GM18868 (cell line): Measurements from ENCODE around the gene SPO11.

Experiments used
- ATAC-seq: cut with Tn5 transposase; IDR thresholded peaks from one replicate; pipeline ENCODE4 v1.9.1; 2021; ENCODE audit warnings: mild to moderate bottlenecking, moderate library complexity; ENCODE audit not compliant: unreplicated experiment

Gene SPO11

GRCh38 chr20:57329608-57330221 lies at the start of gene SPO11:
TSS of gene SPO11 (plus strand) at chr20:57329803. CDS start at chr20:57329868, 65 bp downstream.
- no peak for ATAC-seq

GRCh38 chr20:57280221-57280620 lies 49.4 kb upstream of the SPO11 start:
- ATAC-seq = no peak

GRCh38 chr20:57281900-57282299 lies 47.7 kb upstream of the SPO11 start:
- ATAC-seq = no peak

GRCh38 chr20:57282670-57283361 lies 46.8 kb upstream of the SPO11 start:
- ATAC-seq = no peak

- no peak for ATAC-seq
These were observed 45.7 kb upstream of the SPO11 start for GRCh38 chr20:57283860-57284259.

- ATAC-seq = no peak
These were observed 42.4 kb upstream of the SPO11 start for GRCh38 chr20:57287007-57287880.

GRCh38 chr20:57287901-57288300 lies 41.7 kb upstream of the SPO11 start:
- ATAC-seq = no peak

- ATAC-seq = no peak
These were observed 40.8 kb upstream of the SPO11 start for GRCh38 chr20:57288651-57289277.

- no peak for ATAC-seq
These were observed 40.0 kb upstream of the SPO11 start for GRCh38 chr20:57289391-57290177.

- no peak for ATAC-seq
These were observed 39.5 kb upstream of the SPO11 start for GRCh38 chr20:57290178-57290484.

GRCh38 chr20:57291003-57291402 lies 38.6 kb upstream of the SPO11 start:
- no peak for ATAC-seq

- ATAC-seq = no peak
These were observed 37.9 kb upstream of the SPO11 start for GRCh38 chr20:57291694-57292093.

GRCh38 chr20:57292611-57293010 lies 37.0 kb upstream of the SPO11 start:
- ATAC-seq = no peak

GRCh38 chr20:57293995-57294394 lies 35.6 kb upstream of the SPO11 start:
- ATAC-seq = no peak

- ATAC-seq = no peak
These were observed 35.1 kb upstream of the SPO11 start for GRCh38 chr20:57294550-57294949.

GRCh38 chr20:57298457-57298856 lies 31.1 kb upstream of the SPO11 start:
- no peak for ATAC-seq

GRCh38 chr20:57301026-57301425 lies 28.6 kb upstream of the SPO11 start:
- no peak for ATAC-seq

- ATAC-seq = no peak
These were observed 22.9 kb upstream of the SPO11 start for GRCh38 chr20:57306747-57307146.

GRCh38 chr20:57308451-57309271 lies 20.9 kb upstream of the SPO11 start:
- no peak for ATAC-seq
